Myocyte (in vitro differentiated cells): ENCODE measurements around the gene ANKRD16. TPM values are rescaled to one million over a fixed set of nuclear protein-coding genes. Genes with fewer than 3 reads are reported as not detected.
A peak's percentile ranks its signal among the peaks of the same experiment; 100 is the strongest.

Experiments used
- DNase-seq: peaks from one replicate; pipeline ENCODE4 v3.0.0-alpha.2; 2012; ENCODE audit warnings: low read depth
- total RNA-seq: library from RNA; depleted of rRNA; stranded (reverse); fragments of >200 nt; gene quantifications from 2 replicates; pipeline ENCODE4 v1.2.3, GENCODE V29; 2014

Gene ANKRD16
- total RNA-seq, 1 donor from 2014 or later: 10.2 TPM

GRCh38 chr10:5812283-5813090 lies 77.2 kb downstream of the ANKRD16 start:
- DNase-seq: peak; percentile 53

Other genes with a start within 250 kb of the ANKRD16 start
- gene ASB13, start 223.3 kb downstream of the ANKRD16 start, total RNA-seq: 8.6 and 10.3 TPM in 2 replicates
- gene TASOR2, start 205.1 kb downstream of the ANKRD16 start, total RNA-seq: 89.5 and 93.8 TPM in 2 replicates
- 198 and 222 TPM in 2 replicates for gene GDI2, start 76.5 kb downstream of the ANKRD16 start, total RNA-seq
- 69.3 and 75.2 TPM in 2 replicates for gene FBH1, start 350 bp upstream of the ANKRD16 start, total RNA-seq
- gene IL15RA, start 87.7 kb upstream of the ANKRD16 start, total RNA-seq: 0.19 and 0.88 TPM in 2 replicates
- gene IL2RA, start 172.5 kb upstream of the ANKRD16 start, total RNA-seq: not detected in 2 replicates
- gene RBM17, start 199.1 kb upstream of the ANKRD16 start, total RNA-seq: 28.8 and 41.5 TPM in 2 replicates